ENCODE data around the gene GH2.
"Not testable (repeated sequence)": the region's sequence is repeated elsewhere in the genome, so short reads cannot be mapped to it uniquely, and the experiment has no call there.

GH2 gene

DNA sequence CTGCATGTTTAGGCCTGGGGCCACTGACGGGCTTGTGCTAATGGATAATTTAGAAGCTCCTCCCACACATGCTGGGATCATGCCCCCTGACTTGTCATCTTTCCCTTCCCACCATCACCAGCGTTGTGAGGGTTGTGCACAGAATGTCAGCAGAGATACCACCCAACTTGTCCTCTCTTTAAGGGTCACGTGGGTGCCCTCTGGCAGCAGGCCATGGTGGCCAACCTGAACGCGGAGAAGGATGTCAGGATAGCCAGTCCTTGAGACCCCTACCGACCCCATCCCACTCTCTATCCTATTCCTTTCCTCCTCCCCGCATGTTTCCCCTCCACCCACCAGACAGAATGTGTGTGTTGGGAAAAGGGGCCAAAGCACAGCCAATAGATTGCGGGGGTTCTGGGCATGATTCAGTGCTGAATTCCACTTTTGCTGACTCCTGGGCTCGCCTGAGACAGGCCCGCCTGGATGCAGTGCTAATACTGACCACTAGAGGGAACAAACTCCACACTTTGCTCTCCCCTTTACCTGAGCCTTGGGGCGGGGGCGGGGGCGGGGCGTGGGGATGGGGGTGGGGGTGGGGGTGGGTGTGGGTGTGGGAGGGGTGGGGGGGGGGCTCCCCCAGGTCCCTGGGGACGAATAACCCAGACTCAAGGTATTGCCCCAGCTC, at the start of gene GH2:
GH2 (minus strand) TSS at position 10 of the 667 bp plus-strand sequence. CDS start 143 bp downstream, outside the sequence.
- in situ Hi-C loops (cut with MboI; ENCODE audit: low pct_unique_long_range_greater_than_20kb, low sequenced_read_pairs): no loop called here
- DNase-seq: peak; percentile 76

DNA sequence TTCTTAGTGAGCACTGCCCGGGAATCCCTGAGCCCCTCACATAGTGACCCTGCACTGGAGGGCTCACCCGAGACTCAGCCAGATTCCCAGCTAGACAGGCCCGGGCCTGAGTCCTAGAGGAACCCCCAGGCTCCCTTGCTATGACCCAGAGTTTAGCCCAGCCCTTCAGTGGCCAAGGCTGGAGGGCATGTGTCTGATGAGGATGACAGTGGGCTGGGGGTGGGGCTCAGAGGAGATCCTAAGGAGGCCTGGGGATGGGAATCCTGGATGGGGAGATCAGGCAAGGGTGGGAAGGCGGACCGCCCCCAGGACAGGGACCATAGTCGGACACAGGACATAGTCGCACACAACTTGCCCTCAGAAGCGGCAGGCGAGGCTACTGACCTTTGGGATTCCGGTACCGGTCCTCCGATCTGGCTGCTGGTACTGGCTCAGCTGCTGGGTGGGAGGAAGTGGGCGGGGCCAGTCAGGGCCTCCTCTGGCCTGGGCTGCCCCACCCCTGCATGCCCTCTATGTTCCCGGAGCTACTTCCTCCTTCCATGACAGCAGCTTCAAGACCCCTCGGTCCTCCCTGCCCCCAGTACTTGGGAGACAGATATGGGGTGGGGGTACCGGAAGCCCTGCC, 49.3 kb upstream of the GH2 start:
- in situ Hi-C loops (cut with MboI; ENCODE audit: low pct_unique_long_range_greater_than_20kb, low sequenced_read_pairs): no loop called here
- DNase-seq: peak; percentile 73

DNA sequence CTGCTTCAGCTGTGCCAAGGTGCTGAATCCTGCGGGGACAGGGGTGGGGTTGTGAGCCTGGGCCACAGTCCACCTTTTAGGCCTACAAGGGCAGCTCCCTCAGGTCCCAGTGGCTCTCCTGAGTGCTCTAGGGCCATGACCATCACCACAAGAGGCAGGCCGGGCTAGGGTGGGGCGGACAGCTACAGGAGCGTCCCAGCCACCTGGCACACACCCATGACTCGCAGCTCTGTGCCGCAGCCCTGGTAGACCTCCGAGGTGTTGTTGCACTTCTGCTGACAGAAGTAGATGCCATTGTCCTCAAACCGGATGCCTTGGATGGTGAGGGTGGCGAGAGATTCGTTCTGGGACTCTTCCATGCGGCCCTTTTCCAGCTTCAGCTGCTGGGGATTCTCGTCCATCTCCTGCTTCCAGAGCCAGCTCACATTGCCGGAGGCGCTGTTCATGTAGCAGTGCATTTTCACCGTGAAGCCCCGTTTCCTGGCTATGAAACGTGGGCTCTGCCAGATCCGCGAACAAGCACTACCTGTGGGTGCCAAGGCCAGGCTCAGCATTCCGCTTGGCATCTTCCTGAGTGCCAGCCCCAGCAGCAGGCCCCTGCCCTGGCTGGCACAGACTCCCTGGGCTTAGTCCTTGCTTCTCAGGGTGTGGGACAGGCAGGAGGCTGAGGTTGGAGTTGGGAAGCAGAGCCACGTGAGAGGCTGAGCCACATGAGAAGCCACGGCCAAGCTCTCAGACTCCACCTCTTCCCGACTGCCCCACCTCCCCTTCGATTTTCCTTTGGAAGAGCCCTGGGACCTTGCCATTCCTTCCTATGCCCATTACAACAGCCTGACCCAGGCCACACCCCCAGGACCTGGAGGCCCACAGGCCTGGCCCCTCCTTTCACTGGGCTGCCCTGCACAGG, 48.4 kb upstream of the GH2 start:
- DNase-seq: no peak
- in situ Hi-C loops (cut with MboI; ENCODE audit: low pct_unique_long_range_greater_than_20kb, low sequenced_read_pairs): no loop called here

DNA sequence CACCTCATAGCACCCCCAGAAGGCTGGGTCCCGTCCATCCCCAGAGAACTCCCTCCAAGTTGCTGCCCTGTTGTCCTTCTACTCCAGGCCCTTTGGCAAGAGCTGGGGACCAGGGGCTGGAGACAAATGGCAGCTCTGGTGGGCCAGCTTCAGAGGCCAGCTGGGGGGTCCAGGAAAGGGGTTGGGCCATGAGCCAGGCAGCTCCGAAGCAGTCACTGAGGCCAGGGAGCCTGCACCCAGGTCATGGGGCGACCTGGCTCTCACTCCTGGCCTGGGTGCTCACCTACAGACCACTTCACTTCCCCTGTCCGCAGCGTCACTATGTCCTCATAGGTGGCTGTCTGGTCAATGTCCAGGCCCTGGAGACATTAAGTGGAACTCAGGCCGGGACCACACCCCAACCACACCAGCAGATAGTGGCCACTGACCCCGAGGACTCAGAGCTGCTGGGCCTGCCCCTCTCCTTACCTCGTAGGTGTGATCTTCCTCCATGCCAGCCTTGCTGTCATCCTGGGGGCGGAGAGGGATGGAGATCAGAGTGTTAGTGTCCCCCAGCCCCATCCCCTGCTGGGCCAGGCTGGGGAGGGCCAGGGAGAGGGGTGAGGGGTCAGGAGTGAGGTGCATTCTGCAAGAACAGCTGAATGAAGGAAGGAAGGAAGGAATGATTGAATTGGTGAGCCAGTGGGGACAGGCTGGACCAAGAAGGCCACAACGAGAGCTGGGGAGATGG, 47.4 kb upstream of the GH2 start:
- DNase-seq: no peak
- in situ Hi-C loops (cut with MboI; ENCODE audit: low pct_unique_long_range_greater_than_20kb, low sequenced_read_pairs): no loop called here

DNA sequence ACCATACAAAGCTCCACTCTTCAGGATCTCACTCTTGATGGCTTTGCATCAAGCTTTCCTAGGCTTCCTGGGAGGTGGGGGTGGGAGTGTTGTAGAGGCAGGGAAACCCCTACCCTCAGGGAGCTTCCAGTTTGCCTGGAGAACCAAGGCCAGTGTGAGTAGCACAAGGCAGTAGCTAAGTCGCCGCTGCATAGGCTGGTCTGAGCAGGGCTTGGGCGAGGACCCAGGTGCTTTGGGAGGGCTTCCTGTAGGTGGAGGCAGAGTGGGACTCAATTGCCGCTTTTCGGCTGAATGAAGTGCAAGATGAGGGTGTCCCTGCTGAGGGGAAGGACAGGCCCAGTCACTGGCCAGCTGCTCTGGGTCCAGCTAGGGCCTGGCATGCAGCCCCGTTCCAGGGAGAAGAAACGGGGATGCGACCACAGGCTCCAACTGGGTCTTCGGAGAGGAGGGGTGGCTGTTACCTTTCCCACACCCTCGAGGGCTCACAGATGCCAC, 46.5 kb upstream of the GH2 start:
- in situ Hi-C loops (cut with MboI; ENCODE audit: low pct_unique_long_range_greater_than_20kb, low sequenced_read_pairs): no loop called here
- DNase-seq: no peak

DNA sequence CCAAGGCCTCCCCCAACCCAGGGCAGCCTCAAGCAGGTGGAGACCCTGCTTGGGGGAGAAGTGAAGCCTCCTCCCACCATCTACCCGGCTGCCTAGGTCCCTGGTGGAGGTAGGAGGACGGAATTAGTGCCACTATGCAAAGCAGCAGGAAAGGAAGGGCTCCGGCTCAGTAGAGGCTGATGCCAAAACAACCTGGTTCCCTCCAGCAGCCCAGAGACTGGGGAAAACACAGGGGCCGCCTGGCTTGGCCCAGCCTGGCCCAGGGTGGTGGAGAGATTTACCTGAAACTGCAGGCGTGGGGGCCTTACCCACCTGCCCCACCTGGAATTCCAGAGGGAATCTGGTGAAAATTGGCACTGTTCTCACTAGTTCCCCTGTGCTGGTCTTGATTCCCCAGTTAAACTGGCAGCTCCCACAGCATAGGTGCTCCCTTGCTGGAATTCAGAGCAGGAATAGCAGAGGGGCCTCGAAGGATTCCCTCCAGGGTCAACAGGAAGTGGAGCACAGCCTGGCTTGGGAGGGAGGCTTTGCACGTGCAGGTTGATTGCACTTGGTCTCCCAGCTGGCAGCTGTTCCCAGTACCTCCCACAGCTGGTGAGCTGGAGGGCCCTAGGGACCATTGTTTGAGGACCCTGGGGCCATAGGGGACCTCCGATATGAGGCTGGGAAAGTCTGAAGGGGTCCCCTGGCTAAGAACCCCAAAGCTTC, 45.9 kb upstream of the GH2 start:
- DNase-seq: no peak
- in situ Hi-C loops (cut with MboI; ENCODE audit: low pct_unique_long_range_greater_than_20kb, low sequenced_read_pairs): no loop called here

DNA sequence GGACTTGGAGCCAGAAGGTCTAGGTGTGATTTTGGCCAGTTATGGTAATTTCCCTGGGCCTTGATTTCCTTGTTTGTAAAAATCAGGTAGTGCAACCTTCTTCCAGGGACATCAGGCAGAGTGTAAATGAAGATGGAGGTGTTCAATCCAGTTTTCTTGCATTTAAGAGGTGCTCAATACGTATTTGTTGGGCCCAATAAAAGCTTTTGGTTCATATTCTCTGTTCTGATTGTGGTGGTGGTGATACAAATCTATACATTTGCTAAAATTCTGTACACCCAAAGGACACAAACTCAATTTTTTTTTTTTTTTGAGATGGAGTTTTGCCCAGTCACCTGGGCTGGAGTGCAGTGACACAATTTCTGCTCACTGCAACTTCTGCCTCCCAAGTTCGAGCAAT, 44.4 kb upstream of the GH2 start:
- DNase-seq: no peak
- in situ Hi-C loops (cut with MboI; ENCODE audit: low pct_unique_long_range_greater_than_20kb, low sequenced_read_pairs): no loop called here

DNA sequence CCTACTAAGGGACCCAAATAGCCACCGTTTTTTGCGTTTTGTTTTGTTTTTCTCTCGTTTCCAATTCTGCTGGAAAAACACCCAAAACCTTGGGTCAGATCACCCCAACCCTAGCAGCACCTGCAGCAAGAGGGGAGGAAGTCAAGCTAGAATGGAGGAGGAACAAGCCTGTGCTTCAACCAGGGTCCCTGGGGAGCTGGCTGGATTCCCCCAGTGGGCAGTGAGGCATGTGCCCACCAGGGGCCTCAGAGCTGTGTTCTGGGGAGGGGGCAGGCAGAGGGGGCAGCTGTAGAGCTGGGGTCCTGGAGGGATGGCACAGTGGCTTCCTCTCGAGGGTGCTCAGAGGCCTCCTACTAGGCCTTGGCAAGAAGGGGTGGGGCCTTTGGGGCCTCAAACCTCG, 43.9 kb upstream of the GH2 start:
- in situ Hi-C loops (cut with MboI; ENCODE audit: low pct_unique_long_range_greater_than_20kb, low sequenced_read_pairs): no loop called here
- no peak for DNase-seq

DNA sequence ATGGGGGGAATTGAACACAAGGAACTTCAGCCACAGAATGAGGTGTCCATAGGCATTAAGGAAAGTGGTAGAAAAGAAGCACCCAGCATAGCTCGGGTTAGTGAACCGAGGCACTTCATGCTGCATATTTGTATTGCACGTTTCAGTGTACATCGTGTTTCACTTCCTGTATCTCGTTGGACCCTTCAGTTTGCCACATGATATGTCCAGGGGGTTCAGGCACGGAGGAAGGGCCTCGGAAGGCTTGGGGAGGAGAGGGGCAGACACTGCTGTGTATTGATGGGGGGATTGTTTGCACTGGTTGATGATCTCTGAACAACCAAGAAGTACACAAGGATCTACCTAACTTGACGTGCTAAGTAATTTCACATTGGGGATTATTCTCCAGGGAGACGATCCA, 40.7 kb upstream of the GH2 start:
- not testable (repeated sequence) for DNase-seq
- in situ Hi-C loops (cut with MboI; ENCODE audit: low pct_unique_long_range_greater_than_20kb, low sequenced_read_pairs): loop anchor here (25.0 kb wide), 1 partner anchor 365 kb away; no protein-coding TSS in a partner anchor

DNA sequence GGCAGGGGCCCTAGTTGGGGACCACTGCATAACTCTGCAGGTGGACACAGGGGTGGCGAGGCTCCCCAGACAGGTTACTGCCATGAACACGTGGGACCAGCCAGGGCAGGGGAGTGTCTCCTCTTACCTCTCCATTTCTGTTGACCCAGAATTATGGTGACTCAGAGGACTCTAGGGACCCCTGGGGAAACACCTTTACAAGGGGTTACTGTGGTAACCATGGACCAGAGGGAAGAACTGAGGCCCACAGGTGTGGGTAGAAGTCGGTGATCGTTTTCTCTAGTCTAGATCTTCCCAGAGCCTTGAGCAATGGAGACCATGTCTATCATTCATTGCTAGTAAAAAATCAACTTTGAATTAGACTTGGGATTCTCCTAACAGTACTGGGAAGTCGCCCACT, 39.0 kb upstream of the GH2 start:
- not testable (repeated sequence) for DNase-seq
- in situ Hi-C loops (cut with MboI; ENCODE audit: low pct_unique_long_range_greater_than_20kb, low sequenced_read_pairs): loop anchor here (25.0 kb wide), 1 partner anchor 367 kb away; no protein-coding TSS in a partner anchor

DNA sequence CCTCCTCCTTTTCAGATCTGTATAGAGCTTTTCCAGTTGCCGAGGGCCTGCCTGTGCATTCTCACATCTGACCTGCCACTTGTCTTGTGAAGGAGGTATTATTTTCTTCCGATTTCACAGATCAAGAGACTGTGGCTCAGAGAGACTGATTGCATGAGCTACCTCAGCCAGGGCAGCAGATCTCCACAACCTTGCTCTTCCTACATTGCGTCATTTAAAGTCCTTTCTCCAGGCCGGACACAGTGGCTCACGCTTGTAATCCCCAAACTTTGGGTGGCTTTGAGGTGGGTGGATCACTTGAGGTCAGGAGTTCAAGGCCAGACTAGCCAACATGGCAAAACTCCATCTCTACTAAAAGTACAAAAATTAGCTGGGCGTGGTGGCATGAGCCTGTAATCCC, 38.3 kb upstream of the GH2 start:
- not testable (repeated sequence) for DNase-seq
- in situ Hi-C loops (cut with MboI; ENCODE audit: low pct_unique_long_range_greater_than_20kb, low sequenced_read_pairs): loop anchor here (25.0 kb wide), 1 partner anchor 367 kb away; no protein-coding TSS in a partner anchor

DNA sequence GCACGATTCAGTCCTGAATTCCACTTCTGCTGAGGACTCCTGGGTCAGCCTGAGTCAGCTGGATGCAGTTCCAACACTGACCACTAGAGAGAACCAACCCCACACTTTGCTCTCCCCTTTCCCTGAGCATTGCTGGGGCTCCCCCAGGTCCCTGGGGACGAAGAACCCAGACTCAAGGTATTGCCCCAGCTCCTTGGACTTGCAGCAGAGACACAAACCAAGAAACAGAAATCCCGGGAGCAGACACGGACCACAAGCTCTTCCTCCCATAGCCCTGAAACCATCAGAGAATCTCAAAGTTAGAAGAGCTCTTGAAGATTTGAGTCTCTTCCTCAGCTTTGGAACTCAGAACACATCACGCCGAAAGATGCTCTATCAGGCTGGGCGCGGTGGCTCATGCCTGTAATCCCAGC, 37.6 kb upstream of the GH2 start:
- in situ Hi-C loops (cut with MboI; ENCODE audit: low pct_unique_long_range_greater_than_20kb, low sequenced_read_pairs): loop anchor here (25.0 kb wide), 1 partner anchor 368 kb away; no protein-coding TSS in a partner anchor
- peak; percentile 83 for DNase-seq

DNA sequence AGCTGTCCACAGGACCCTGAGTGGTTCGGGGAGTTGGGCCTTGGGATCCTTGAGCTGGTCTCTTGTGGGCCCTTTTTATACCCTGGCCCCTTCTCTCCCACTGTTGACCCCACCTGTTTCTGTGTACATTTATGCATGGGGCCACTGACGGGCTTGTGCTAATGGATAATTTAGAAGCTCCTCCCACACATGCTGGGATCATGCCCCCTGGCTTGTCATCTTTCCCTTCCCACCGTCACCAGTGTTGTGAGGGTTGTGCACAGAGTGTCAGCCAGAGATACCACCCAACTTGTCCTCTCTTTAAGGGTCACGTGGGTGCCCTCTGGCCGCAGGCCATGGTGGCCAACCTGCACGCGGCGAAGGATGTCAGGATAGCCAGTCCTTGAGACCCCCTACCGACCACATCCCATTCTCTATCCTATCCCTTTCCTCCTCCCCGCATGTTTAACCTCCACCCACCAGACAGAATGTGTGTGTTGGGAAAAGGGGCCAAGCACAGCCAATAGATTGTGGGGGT, 37.1 kb upstream of the GH2 start, which contains the start of gene GH1:
GH1 (minus strand) TSS at position 51 of the 517 bp plus-strand sequence. CDS start 63 bp downstream, outside the sequence.
- DNase-seq: not testable (repeated sequence)
- in situ Hi-C loops (cut with MboI; ENCODE audit: low pct_unique_long_range_greater_than_20kb, low sequenced_read_pairs): loop anchor here (25.0 kb wide), 1 partner anchor 368 kb away; no protein-coding TSS in a partner anchor

DNA sequence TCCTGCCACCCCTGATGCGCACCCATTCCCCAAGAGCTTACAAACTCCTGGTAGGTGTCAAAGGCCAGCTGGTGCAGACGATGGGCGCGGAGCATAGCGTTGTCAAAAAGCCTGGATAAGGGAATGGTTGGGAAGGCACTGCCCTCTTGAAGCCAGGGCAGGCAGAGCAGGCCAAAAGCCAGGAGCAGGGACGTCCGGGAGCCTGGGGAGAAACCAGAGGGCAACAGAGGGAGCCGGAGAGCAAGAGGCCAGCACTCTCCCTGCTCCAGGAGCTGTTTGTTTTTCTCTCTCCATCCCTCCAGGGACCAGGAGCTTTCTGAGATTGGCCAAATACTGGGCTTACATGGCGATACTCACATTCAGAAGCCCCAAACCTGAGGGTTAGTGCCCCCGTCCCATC, 36.6 kb upstream of the GH2 start:
- DNase-seq: no peak
- in situ Hi-C loops (cut with MboI; ENCODE audit: low pct_unique_long_range_greater_than_20kb, low sequenced_read_pairs): loop anchor here (25.0 kb wide), 1 partner anchor 369 kb away; no protein-coding TSS in a partner anchor

DNA sequence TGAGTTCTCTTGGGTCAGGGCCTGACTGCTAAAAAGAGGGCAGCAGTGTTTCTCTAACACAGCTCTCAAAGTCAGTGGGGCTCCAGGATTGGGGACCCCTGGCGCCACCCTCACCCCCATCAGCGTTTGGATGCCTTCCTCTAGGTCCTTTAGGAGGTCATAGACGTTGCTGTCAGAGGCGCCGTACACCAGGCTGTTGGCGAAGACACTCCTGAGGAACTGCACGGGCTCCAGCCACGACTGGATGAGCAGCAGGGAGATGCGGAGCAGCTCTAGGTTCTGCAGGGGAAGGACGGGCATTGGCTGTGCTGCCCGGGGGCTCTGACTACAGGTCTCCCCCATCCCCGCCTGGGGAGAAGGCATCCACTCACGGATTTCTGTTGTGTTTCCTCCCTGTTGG, 35.9 kb upstream of the GH2 start:
- no peak for DNase-seq
- in situ Hi-C loops (cut with MboI; ENCODE audit: low pct_unique_long_range_greater_than_20kb, low sequenced_read_pairs): loop anchor here (25.0 kb wide), 1 partner anchor 370 kb away; no protein-coding TSS in a partner anchor

DNA sequence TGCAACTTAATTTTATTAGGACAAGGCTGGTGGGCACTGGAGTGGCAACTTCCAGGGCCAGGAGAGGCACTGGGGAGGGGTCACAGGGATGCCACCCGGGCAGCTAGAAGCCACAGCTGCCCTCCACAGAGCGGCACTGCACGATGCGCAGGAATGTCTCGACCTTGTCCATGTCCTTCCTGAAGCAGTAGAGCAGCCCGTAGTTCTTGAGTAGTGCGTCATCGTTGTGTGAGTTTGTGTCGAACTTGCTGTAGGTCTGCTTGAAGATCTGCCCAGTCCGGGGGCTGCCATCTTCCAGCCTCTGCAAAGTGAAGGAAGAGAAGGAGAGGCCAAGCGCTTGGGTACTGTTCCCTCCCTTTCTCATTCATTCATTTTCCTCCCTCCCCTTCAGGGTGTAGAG, 35.5 kb upstream of the GH2 start:
- in situ Hi-C loops (cut with MboI; ENCODE audit: low pct_unique_long_range_greater_than_20kb, low sequenced_read_pairs): loop anchor here (25.0 kb wide), 1 partner anchor 370 kb away; no protein-coding TSS in a partner anchor
- DNase-seq: not testable (repeated sequence)

DNA sequence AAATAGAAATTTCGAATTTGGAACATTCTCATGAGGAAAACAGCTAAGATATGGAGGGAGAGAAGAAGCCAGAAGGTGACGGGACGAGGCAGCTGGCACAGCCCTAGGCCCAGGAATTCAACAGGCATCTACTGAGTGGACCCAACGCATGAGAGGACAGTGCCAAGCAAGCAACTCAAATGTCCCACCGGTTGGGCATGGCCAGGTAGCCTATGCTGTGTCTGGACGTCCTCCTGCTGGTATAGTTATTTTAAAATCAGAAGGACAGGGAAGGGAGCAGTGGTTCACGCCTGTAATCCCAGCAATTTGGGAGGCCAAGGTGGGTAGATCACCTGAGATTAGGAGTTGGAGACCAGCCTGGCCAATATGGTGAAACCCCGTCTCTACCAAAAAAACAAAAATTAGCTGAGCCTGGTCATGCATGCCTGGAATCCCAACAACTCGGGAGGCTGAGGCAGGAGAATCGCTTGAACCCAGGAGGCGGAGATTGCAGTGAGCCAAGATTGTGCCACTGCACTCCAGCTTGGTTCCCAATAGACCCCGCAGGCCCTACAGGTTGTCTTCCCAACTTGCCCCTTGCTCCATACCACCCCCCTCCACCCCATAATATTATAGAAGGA, 34.9 kb upstream of the GH2 start:
- in situ Hi-C loops (cut with MboI; ENCODE audit: low pct_unique_long_range_greater_than_20kb, low sequenced_read_pairs): loop anchor here (25.0 kb wide), 1 partner anchor 371 kb away; no protein-coding TSS in a partner anchor
- DNase-seq: no peak
